DMS 273 (cell line): Measurements from ENCODE around the gene ESAM.
A peak's percentile ranks its signal among the peaks of the same experiment; 100 is the strongest.

ENCODE experiments used
- DNase-seq: peaks from one replicate; lab custom pipeline; 2025; ENCODE audit not compliant: unreplicated experiment; lab: John Stamatoyannopoulos, UW

Gene ESAM

DNA sequence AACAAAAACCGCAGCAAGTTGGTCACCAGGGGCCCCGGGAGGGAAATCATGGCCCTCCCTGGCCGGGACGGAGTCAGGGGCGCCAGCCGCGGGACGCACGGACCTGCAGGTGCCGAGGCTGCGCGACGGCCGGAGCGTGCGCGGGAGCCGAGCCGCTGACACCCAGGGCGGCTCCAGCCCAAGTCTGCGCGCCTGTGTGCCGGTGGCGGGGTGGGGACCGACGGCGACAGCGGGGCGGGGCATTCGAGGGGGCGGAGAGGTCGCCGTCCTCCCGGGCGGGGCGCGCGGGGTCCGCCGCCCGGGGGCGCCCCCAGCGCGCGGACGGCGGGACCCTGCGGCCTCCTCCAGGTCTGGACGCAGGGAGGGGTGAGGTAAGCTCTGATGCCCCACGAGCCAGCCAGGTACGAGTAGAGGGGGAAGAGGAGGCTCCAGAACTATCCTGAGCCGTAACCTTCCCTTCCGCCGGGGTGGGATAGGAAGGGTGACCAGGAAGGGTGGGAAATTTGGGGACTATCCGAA, at the start of gene ESAM:
TSS of gene ESAM (minus strand) at position 186 of the 519 bp plus-strand sequence. CDS start at position 50, 136 bp downstream.
- DNase-seq, result peak; percentile 40

DNA sequence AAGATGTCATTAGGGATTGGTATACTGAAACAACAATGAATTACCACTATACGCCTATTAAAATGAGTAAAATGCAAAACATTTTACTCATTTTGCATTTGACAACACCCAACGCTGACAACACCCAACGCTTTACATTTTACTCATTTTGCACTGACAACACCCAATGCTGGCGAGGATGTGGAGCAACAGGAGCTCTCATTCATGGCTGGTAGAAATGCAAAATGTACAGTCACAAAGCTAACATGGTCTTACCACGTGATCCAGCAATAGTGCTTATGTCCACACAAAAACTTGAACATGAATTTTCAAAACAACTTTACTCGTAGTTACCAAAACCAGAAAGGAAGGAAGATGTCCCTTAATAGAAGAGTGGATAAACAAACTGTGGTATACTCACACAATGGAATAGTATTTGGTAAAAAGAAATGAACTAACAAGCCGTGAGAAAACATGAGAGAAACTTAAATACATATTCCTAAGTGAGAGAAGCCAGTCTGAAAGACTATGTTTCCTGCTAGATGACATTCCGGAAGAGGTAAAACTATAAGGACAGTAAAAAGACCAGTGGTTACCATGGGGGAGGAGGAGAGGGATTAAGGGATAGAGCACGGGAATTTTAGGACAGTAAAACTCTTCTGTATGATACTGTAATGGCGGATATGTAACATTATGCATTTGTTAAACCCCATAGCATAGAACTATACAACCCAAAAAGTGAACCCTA, 49.5 kb upstream of the ESAM start:
- DNase-seq, result no peak

DNA sequence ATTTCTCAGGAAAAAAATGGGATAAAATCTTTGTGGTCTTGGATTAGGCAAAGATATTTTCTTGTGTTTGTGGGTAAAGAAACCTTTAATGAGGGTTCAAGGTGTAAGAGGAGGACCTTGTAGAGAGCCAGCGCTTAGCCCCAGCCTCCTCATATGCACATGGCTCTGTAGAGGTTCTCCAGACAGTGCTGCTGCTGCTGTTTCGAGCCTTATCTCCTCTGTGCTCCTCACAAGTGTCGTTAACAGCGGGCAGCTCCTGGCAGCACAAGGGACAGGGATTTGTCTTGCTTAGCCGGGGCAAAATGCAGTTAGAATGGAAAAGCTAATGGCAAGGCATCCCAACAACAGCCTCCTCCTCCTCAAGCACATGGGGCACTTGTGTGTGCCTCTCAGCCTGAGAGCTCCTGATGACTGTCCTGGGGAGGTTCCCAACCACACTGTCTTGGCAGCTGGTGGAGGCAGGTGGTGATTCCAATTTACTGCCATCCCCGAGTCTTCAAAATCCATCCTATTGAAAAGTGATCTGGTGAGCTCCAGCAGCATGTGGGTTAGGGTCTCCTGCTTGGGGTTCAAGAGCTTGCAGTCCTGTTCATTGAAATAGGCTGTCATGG, 45.7 kb upstream of the ESAM start:
- peak; percentile 13 for DNase-seq

- DNase-seq, result no peak
Observed at GRCh38 chr11:124807201-124807600, 45.1 kb upstream of the ESAM start.

DNA sequence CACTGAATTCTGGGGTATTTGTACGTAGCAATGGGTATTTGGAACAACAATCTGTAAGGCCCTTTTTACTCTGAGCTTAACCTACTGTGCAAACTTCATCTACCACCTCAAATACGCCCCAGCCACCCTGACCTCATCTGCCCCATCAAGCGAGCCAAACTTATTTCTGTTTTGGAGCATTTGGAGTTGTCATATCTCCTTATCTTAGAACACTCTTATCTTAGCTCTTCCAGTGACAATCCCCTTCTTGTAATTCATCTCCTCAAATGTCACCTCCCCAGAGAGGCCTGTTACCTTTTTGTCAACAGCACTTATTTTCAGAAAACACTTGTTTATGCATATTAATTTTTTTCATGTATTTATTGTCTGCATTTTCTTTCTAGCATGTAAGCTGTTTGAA, 42.8 kb upstream of the ESAM start:
- no peak for DNase-seq

- DNase-seq, result no peak
Observed at GRCh38 chr11:124801636-124802312, 39.7 kb upstream of the ESAM start.

DNA sequence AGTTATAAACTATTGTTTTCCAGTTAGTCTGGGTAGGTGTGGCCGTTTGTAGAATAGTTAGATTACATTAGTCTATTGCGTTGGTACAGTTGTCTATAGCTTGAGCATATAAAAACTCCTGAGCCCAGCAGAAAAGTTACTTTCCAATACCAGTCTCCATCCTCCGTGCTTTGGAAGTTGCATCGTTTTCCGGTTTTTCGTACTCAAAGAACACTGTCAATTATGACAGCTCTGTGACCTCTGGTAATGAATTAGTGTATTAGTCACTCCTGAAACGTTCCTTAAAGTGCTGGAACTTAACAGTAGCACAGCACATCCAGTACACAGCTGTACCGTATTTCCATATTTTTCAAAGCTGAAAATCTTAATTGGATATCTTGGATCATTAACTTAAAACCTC, 38.9 kb upstream of the ESAM start:
- DNase-seq, result peak; percentile 16

GRCh38 chr11:124800226-124800929, 38.3 kb upstream of the ESAM start, which contains the start of gene MSANTD2:
Gene MSANTD2 (minus strand): TSS chr11:124800406. CDS start chr11:124800380, 26 bp downstream.
- DNase-seq, result peak; percentile 86

DNA sequence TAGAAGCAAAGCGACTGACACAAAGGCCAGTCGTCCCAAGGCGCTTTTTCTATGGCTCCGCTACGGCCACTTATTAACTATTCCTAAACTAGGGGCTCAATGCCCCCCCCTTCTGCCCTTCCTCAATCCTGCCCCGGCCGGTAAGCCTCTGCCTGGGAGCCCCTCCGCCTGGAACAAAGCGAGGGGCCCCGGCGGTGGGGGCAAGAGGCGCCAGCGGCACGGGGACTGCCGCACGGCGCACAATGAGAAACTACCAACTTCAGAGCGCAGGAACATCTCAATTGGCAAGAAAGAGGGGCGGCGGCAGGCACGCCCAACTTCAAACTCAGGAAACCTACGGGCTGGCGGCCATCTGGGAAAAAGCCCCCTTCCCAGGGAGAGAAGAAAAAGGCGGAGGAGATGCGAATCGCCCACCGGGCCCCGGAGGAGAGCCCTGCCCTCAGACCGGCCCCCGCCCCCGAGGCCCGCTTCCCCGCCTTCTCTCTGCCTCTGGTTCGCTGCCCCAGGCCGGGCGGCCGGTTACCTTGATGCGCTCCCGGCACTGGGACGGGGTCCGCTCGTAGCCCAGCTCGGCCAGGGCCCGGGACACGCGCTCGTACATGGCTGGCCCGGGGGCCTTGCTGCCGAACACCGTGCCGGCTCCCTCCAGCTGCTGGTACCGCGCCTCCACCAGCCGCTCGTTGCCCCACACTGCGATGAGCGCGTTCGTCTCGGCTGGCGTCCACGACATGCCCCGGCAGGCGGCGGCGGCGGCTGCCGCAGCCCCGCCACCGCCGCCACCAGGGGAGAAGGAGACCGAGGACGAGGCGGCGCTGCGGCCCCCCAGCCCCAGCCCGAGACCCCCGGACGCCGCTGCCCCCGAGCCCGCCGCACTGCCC, 37.5 kb upstream of the ESAM start:
- peak; percentile 71 for DNase-seq

DNA sequence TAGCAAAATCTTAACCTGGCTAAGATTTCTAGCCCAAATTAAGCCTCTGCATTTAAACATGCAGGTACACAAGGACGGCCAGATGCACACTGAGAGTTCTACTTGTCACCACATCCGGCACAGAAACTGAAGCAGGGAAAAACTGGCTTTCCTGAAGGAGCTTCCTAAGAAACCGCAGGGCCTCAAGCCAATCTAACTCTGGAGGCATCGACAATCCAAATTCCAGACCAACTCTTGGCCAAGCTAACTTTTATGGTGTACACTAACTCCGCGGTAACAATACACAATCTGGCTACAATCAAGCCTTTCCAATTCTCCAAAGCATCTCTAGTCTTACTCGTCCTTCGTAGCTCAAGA, 36.9 kb upstream of the ESAM start:
- peak; percentile 38 for DNase-seq

DNA sequence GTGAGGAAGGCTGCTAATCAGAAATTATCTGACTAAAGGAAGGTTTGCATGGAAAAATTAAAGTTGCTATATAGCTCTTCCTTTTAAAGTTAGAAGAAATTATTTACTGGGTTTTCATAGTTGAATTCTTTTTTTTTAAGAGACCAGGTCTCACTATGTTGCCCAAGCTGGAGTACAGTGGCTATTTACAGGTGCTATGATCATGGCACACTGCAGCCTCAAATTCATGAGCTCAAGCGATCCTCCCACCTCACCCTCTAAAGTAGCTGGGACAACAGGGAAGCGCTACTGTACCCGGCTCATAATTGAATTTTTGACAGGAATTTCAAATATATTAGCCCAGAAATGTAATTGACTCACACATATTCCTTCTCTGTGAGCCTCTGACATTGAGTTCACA, 34.2 kb upstream of the ESAM start:
- no peak for DNase-seq

DNA sequence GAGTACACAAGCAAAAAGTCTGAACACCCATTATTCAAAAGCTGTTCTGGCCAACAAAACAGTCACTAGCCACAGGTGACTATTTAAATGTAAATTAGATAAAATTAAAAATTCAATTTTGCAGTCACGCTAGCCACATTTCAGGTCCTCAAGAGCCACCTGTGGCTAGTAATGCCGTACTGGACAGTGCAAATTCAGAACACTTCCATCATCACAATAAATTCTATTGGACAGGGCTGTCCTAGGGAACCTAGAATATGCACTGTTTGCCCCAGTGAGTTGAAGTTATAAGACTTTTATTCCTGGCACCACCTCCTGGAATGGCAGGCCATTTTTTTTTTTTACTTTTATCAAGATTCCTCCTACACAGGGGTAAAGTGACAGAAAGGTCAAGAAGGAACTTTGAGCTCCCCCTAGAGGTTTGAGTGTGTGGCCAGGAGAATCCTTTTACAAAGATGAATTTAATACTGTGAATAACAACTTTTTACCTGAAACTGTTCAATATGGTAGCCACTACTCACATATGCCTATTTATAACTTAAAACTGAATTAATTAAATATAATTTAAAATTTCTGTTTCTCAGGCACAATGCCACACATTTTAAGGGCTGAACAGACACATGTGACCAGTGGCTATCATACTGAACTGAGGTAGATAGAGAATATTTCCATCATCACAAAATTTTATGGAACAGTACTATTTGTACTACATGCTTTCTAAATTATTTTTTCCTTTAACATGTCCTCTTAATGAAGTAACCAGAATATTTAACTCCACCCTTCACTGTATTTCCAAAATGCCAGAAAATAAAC, 31.6 kb upstream of the ESAM start:
- DNase-seq, result peak; percentile 60

DNA sequence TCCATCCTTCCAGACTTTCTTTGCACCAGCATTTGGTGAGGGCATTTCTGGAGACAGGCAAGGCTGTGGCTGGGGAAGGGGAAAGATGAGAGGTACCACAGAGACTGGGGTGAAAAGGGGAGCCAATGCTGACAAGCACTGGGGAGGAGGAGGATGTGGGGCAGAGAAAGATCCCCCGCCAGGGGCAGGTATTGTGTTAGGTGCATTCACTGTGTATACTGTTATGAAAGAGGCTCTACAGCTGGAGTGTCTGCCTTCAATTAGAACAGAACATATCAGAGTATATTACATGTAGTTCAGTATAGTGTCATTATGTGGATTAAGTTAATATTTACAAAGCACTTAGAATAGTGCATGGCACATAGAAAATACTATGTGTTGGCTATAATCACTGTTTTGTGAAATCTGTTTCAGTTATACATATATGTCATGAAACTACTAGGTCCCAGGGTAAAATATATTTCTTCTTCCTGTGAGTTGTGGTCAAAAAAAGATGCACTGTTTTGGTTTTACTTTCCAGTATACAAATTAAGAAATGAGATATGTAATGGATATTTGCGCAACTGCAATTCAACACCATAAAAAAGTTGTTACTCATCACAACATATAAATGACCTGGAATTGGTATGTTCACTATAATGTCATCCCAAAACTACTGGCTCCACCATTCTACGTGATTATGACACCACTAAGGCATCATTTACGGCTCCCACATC, 29.7 kb upstream of the ESAM start:
- DNase-seq, result no peak

DNA sequence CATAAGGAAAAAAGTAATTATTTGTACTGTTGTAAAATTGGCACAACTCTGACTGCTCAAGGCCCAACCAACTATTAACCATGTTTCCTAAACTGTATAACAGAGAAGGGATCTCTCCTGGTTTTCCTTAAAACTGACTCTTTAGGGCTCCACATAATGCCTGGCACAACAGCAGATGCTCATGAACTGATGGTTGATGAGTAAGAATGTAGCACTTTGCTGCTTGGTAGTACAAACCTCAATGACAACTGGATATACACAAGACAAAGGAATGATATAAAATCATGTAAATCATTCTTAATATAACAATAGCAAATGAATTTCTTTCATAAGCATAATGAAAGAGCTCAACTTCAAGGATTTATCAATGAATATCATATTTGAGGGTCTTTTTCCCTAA, 26.4 kb upstream of the ESAM start:
- DNase-seq, result no peak

GRCh38 chr11:124784051-124784450, 22.0 kb upstream of the ESAM start:
- no peak for DNase-seq

GRCh38 chr11:124783002-124783401, 20.9 kb upstream of the ESAM start:
- DNase-seq, result no peak

- DNase-seq, result no peak
Observed at GRCh38 chr11:124779568-124779967, 17.5 kb upstream of the ESAM start.

- DNase-seq, result no peak
Observed at GRCh38 chr11:124778281-124778680, 16.2 kb upstream of the ESAM start.
